ENCODE data around the gene KCNS3. TPM values are rescaled to one million over a fixed set of nuclear protein-coding genes. Genes with fewer than 3 reads are reported as not detected.

KCNS3 gene
- total and polyA plus RNA-seq, 12 donors = 0.50 to 4.3 (median 1.8) TPM

DNA sequence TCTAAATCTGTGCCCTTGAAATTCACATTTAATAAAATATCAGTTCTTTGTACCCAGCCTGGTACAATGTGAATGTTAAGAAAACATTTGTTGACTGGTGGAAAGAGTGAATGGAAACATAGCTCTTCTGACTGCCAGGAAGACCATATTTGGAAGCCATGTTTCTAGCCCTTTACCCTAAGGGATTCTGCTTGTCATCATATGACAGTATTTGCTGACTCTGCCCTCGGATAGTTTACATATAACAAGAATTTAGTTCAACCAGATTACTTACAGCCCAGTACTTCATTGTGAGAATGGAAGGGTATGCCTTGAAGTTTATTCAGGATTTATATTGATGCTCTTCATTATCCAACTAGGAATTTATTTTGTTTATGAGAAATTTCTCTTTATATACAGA lies 13.8 kb upstream of the KCNS3 start:
- H3K4me3 ChIP-seq = no peak overlapping the region
- H3K27ac ChIP-seq = no peak overlapping the region
- no peaks in the 10 kb centered on the region for H3K36me3 ChIP-seq (replicated peaks in 1 of 2)
- intact Hi-C loops (cut with DNase I) = no loop called here
- no peaks in the 10 kb centered on the region for H3K4me1 ChIP-seq (replicated peaks in 1 of 2)
- H3K27me3 ChIP-seq = no peaks in the 10 kb centered on the region
- TF ChIP-seq, protein P1, sequence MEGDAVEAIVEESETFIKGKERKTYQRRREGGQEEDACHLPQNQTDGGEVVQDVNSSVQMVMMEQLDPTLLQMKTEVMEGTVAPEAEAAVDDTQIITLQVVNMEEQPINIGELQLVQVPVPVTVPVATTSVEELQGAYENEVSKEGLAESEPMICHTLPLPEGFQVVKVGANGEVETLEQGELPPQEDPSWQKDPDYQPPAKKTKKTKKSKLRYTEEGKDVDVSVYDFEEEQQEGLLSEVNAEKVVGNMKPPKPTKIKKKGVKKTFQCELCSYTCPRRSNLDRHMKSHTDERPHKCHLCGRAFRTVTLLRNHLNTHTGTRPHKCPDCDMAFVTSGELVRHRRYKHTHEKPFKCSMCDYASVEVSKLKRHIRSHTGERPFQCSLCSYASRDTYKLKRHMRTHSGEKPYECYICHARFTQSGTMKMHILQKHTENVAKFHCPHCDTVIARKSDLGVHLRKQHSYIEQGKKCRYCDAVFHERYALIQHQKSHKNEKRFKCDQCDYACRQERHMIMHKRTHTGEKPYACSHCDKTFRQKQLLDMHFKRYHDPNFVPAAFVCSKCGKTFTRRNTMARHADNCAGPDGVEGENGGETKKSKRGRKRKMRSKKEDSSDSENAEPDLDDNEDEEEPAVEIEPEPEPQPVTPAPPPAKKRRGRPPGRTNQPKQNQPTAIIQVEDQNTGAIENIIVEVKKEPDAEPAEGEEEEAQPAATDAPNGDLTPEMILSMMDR (IDR thresholded peaks at IDR 0.05) = no peak
- TF ChIP-seq POLR2A (IDR thresholded peaks at IDR 0.05) = no peak
- DNase-seq = no peak
- H3K9me3 ChIP-seq (replicated peaks in 1 of 3) = no peaks in the 10 kb centered on the region
- WGBS, 4 donors = 58 to 85% (median 66%) methylated on average over 1 of the region's 1 CpG

DNA sequence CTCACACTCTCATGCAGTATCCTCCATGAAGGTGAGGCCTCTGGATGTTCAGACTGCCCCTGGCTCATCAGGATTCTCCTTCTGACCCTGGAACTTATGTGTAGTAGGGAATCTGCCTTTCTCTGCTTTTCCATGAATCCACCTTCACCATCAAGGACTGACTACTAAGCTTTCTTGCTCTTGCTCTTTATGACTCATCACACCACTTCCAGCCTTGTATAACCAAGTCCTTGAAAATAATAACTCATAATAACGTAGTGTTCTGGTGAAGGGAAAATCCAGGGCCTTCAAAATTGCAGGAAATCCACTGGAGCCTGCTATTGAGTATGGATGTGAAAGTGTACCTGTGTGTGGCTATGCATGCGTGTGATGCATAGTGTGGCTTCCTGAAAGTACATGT lies 11.3 kb upstream of the KCNS3 start:
- no peak for DNase-seq
- Histone ChIP-seq H3K9me3 (replicated peaks in 1 of 3) (no peaks in the 10 kb centered on the region), H3K36me3 (replicated peaks in 1 of 2) (no peaks in the 10 kb centered on the region), H3K27ac (no peak overlapping the region), H3K27me3 (no peaks in the 10 kb centered on the region), H3K4me1 (replicated peaks in 1 of 2) (no peaks in the 10 kb centered on the region), H3K4me3 (no peak overlapping the region)
- WGBS, 4 donors = 61 to 75% (median 70%) methylated on average over 2 of the region's 2 CpGs
- TF ChIP-seq, protein P1 (IDR thresholded peaks at IDR 0.05) = no peak
- no peak for TF ChIP-seq POLR2A (IDR thresholded peaks at IDR 0.05)
- intact Hi-C loops (cut with DNase I) = no loop called here

DNA sequence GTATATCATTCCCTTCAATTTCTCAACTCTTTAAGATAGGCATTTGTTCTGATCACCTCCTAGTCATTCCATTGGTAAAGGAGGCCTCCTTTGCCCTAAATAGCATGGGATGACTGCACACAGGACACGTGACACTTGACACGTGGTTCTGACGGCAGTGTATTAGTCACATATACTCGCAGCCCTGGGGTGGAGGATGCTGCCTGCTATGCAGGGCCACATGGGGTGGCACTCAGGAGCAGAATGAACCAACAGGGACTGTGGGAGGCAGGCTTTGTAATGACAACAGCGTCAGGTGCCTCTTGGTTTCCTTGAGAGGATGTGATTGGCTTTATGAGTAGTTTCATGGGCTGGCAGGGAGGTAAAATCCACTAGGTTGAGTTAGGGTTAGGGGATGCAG lies 9.3 kb upstream of the KCNS3 start:
- no peak overlapping the region for H3K4me3 ChIP-seq
- no peaks in the 10 kb centered on the region for H3K9me3 ChIP-seq (replicated peaks in 1 of 3)
- no peak for DNase-seq
- H3K36me3 ChIP-seq (replicated peaks in 1 of 2) = no peaks in the 10 kb centered on the region
- H3K4me1 ChIP-seq (replicated peaks in 1 of 2) = no peaks in the 10 kb centered on the region
- TF ChIP-seq, protein P1 (IDR thresholded peaks at IDR 0.05) = no peak
- no peak for TF ChIP-seq POLR2A (IDR thresholded peaks at IDR 0.05)
- intact Hi-C loops (cut with DNase I) = no loop called here
- 78 to 91% (median 84%) methylated on average over 4 to 5 of the region's 5 CpGs for WGBS, 4 donors
- no peaks in the 10 kb centered on the region for H3K27me3 ChIP-seq
- H3K27ac ChIP-seq = no peak overlapping the region

DNA sequence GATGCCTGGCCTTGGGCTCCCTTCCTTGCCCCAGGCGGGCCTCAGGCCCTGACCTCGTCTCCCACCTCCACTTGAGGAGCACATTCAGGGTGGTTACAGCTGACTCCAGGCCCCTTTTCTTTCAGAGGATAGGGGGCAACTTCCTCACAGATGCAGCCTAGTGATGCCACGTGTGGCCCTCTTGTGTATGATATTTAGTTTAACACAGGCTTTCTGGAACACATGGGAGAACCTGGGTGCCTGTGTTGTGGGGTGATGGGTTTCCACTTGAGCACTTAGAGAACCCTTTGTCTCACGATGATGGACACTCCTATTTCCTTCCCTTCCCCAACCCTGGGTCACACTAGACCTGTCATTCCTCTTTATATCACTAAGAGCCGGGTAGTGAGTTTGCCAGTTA lies 6.8 kb upstream of the KCNS3 start:
- Histone ChIP-seq H3K36me3 (replicated peaks in 1 of 2) (no peaks in the 10 kb centered on the region), H3K9me3 (replicated peaks in 1 of 3) (no peaks in the 10 kb centered on the region), H3K4me1 (replicated peaks in 1 of 2) (no peaks in the 10 kb centered on the region), H3K4me3 (no peak overlapping the region), H3K27me3 (no peaks in the 10 kb centered on the region), H3K27ac (no peak overlapping the region)
- TF ChIP-seq POLR2A (IDR thresholded peaks at IDR 0.05) = no peak
- TF ChIP-seq, protein P1 (IDR thresholded peaks at IDR 0.05) = no peak
- no peak for DNase-seq
- intact Hi-C loops (cut with DNase I) = no loop called here
- WGBS, 4 donors = 75 to 86% (median 78%) methylated on average over 5 of the region's 5 CpGs

Data from adrenal gland (tissue), 12 donors.